ENCODE data around the gene ALDOA. TPM values are rescaled to one million over a fixed set of nuclear protein-coding genes. Genes with fewer than 3 reads are reported as not detected.

The ALDOA gene
- total and polyA plus RNA-seq, 9 of the 15 experiments (the other 6 are each of a cell fraction or from before 2014, with no cell fraction given): 311 to 2,224 (median 1,293) TPM

GRCh38 chr16:30092373-30093010 is 26.9 kb downstream of the ALDOA start (continued):
- no peak for TF ChIP-seq ZMIZ1 (IDR thresholded peaks at IDR 0.05; ENCODE audit: low read depth in 2 of 2, low read length in 2 of 2)
- no peak for TF ChIP-seq HMG20B (CRISPR knock-in tag; IDR thresholded peaks at IDR 0.05)
- no peak for TF ChIP-seq U2AF2 (optimal IDR thresholded peaks at IDR 0.05; ENCODE audit: low read depth, low read length)
- TF ChIP-seq ZZZ3 (IDR thresholded peaks at IDR 0.05): no peak
- no peak for TF ChIP-seq MCM5 (IDR thresholded peaks at IDR 0.05; ENCODE audit: low read depth)
- peak; percentile 84 for TF ChIP-seq ZBTB34 (CRISPR knock-in tag; IDR thresholded peaks at IDR 0.05)
- TF ChIP-seq ZNF551 (CRISPR knock-in tag; IDR thresholded peaks at IDR 0.05): no peak
- peak; percentile 78 for TF ChIP-seq CREM (IDR thresholded peaks at IDR 0.05; ENCODE audit: low read depth)
- peak; percentile 94 for TF ChIP-seq TCFL5 (CRISPR knock-in tag; conservative IDR thresholded peaks at IDR 0.05)
- 0 out of 2 replicates have a peak, but pooled peaks have one; percentile 37 for TF ChIP-seq DIDO1 (tag; IDR thresholded peaks at IDR 0.05; ENCODE audit: low read depth)
- peak; percentile 97 for TF ChIP-seq MAX (CRISPR knock-in tag; IDR thresholded peaks at IDR 0.05)
- TF ChIP-seq ZNF785 (CRISPR knock-in tag; IDR thresholded peaks at IDR 0.05): peak; percentile 65; the same call in 1 of the 2 replicates
- TF ChIP-seq MCM7 (IDR thresholded peaks at IDR 0.05): no peak
- peak; percentile 90 for TF ChIP-seq ZNF79 (CRISPR knock-in tag; IDR thresholded peaks at IDR 0.05; ENCODE audit: low read depth)
- peak; percentile 69; the same call in 1 of the 2 replicates for TF ChIP-seq ID3 (CRISPR knock-in tag; IDR thresholded peaks at IDR 0.05)
- TF ChIP-seq ID3 (tag; IDR thresholded peaks at IDR 0.05): peak; percentile 96
- no peak for TF ChIP-seq ZC3H8 (IDR thresholded peaks at IDR 0.05)
- no peak for TF ChIP-seq ZNF740 (CRISPR knock-in tag; IDR thresholded peaks at IDR 0.05)
- peak in 1 of 2 experiments; percentile 88; a peak in 1 of 4 replicates for TF ChIP-seq ZNF740 (tag; IDR thresholded peaks at IDR 0.05)
- no peak for TF ChIP-seq ZNF347 (CRISPR knock-in tag; IDR thresholded peaks at IDR 0.05; ENCODE audit: low read depth)
- TF ChIP-seq OTX1 (CRISPR knock-in tag; IDR thresholded peaks at IDR 0.05): peak; percentile 68
- TF ChIP-seq ELF1 (tag; IDR thresholded peaks at IDR 0.05): peak; percentile 78

Measured in K562 (cell line).